Measurements from ENCODE around the gene RFX1.

DNA sequence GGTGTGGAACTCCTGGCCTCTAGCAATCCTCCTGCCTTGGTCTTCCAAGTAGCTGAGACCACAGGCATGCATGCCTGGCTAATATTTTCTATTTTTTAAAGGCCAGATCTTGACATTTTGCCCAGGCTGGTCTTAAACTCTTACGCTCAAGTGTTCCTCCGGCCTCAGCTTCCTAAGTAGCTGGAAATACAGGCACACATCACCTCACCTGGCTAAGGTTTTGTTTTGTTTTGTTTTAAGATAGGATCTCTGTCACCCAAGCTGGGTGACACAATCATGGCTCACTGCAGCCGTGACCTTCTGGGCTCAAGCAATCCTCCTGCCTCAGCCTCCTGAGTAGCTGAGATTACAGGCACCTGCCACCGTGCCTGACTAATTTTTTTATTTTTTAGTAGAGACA is 16.3 kb upstream of the RFX1 start:
- no peak for TF ChIP-seq POLR2A (IDR thresholded peaks at IDR 0.05)
- TF ChIP-seq, protein P1, sequence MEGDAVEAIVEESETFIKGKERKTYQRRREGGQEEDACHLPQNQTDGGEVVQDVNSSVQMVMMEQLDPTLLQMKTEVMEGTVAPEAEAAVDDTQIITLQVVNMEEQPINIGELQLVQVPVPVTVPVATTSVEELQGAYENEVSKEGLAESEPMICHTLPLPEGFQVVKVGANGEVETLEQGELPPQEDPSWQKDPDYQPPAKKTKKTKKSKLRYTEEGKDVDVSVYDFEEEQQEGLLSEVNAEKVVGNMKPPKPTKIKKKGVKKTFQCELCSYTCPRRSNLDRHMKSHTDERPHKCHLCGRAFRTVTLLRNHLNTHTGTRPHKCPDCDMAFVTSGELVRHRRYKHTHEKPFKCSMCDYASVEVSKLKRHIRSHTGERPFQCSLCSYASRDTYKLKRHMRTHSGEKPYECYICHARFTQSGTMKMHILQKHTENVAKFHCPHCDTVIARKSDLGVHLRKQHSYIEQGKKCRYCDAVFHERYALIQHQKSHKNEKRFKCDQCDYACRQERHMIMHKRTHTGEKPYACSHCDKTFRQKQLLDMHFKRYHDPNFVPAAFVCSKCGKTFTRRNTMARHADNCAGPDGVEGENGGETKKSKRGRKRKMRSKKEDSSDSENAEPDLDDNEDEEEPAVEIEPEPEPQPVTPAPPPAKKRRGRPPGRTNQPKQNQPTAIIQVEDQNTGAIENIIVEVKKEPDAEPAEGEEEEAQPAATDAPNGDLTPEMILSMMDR (IDR thresholded peaks at IDR 0.05), result no peak
